GM21447 (cell line): ENCODE data around the gene SPECC1.
"Not testable (repeated sequence)": the region's sequence is repeated elsewhere in the genome, so short reads cannot be mapped to it uniquely, and the experiment has no call there.

ENCODE experiments used
- ATAC-seq: cut with Tn5 transposase; IDR thresholded peaks from one replicate; pipeline ENCODE4 v1.9.1; 2021; ENCODE audit not compliant: unreplicated experiment

SPECC1 gene

DNA sequence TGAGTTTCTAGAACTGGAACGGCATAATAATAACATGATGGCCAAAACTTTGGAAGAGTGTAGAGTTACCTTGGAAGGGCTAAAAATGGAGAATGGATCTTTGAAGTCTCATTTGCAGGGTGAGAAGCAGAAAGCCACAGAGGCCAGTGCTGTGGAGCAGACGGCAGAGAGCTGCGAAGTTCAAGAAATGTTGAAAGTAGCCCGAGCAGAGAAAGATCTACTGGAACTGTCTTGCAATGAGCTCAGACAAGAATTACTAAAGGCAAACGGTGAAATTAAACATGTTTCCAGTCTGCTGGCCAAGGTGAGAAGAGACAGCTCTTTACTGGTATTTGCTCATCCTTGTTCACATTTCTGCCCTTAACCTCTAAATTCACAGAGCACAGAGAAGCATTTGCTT lies 196.4 kb downstream of the SPECC1 start:
- ATAC-seq: no peak

GRCh38 chr17:20206068-20206467 lies 196.9 kb downstream of the SPECC1 start:
- ATAC-seq: no peak

- no peak for ATAC-seq
These were observed 197.4 kb downstream of the SPECC1 start for GRCh38 chr17:20206591-20206990.

DNA sequence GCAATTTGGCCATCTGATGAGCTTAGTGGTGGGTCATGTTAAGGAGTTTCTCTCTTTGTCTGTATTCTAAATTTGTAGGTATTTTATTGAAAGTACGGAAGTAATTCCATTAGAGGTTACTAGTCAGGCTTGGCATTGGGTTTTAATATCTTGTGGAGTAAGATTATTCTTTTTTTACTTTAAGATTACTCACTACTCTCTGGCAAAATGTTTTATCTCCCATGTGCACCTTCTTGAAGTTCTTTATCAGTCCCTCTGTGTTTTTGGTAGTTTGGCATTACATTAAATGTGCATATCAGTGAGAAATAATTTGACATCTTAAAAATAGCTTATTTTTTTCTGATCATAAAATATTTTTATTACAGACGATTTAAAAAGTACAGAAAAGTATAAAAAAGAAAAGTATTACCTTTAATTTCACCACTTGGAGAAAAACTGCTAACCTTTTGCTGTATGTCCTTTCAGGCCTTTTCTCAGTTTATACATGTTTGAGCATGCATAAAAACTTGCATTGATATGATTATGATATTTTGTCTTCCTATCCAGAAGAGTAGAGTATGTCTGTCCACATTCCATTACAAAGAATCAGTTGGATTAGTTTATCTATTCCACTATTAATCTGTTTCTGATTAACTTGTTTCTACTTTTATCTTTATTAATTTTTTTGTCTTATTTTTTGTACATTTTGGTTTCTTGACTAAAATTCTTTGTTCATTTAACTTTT lies 198.3 kb downstream of the SPECC1 start:
- no peak for ATAC-seq

GRCh38 chr17:20208717-20209116 lies 199.6 kb downstream of the SPECC1 start:
- ATAC-seq: no peak

- no peak for ATAC-seq
These were observed 201.0 kb downstream of the SPECC1 start for GRCh38 chr17:20210180-20210579.

DNA sequence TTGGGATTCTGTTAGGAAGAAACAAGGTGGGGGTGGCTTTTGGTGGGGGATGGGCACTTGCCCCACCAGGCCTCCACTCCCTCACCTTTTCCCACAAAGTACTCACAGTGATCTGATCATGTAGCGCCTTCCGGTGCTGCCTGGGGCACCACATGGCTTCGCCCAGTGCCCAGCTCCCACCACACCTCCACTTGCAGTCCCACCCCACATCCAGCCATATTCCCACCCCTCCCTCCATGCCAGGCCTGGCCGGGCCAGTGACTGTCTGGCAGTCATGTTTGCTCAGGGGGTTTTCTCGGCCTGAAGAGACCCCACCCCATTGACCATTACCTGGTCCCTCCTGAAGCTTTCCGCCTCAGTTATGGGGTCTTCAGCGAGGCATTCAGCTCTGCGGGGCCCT lies 201.5 kb downstream of the SPECC1 start:
- no peak for ATAC-seq

GRCh38 chr17:20211246-20211645 lies 202.1 kb downstream of the SPECC1 start:
- ATAC-seq: no peak

- ATAC-seq: no peak
These were observed 204.3 kb downstream of the SPECC1 start for GRCh38 chr17:20213449-20213848.

- no peak for ATAC-seq
These were observed 205.6 kb downstream of the SPECC1 start for GRCh38 chr17:20214794-20215193.

DNA sequence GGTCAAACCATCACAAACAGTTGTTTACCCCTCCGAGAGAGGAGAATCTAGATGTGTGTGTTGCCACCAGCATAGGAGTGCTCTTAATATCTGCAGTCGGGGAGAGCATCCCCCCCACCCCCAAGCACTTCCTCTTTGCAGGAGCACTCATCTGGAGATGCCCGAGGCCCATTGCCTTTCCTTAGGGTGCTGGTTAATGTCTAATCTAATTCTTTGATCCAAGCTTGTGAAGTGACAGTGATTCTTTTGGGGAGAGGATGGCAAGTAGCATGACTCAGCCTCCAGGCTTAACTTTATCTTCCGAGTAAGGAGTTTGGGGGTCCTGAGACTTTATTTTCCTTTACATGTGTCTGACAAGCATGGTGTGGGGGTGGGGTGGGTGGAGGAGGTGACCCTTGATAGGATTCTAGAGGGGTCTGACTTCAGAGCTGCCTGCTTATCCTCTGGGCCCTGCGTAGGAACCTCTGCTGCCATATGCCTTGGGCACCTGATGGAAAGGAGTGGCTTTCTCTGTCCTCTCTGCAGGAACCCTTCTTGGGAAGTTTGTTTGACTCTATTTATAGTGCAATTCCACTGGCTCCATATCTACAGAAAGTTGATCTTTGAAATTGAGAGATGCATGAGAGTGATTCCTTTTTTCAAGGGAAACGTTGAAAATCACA lies 207.1 kb downstream of the SPECC1 start:
- ATAC-seq: no peak

GRCh38 chr17:20216853-20217252 lies 207.7 kb downstream of the SPECC1 start:
- ATAC-seq: no peak

- no peak for ATAC-seq
These were observed 208.5 kb downstream of the SPECC1 start for GRCh38 chr17:20217677-20218076.

GRCh38 chr17:20218272-20218671 lies 209.1 kb downstream of the SPECC1 start:
- ATAC-seq: no peak

DNA sequence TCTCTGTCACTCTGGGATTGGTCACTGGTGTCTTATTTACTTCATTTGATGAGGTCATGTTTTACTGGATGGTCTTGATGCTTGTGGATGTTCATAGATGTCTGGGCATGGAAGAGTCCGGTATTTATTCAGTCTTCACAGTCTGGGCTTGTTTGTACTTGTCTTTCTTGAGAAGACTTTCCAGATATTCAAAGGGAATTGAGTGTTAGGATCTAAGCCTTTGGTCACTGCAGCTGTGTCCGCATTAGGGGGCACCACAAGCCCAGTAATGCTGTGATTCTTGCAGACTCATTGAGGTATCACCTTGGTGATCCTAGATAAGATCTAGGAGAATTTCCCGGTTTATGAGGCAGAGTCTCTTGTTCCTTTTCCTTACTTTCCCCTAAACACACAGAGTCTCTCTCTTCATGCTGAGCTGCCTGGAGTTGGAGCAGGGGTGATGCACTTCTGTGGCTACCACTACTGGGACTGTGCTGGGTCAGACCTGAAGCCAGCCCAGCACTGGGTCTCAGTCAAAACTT lies 214.7 kb downstream of the SPECC1 start:
- ATAC-seq: no peak

- ATAC-seq: no peak
These were observed 215.2 kb downstream of the SPECC1 start for GRCh38 chr17:20224379-20224778.

DNA sequence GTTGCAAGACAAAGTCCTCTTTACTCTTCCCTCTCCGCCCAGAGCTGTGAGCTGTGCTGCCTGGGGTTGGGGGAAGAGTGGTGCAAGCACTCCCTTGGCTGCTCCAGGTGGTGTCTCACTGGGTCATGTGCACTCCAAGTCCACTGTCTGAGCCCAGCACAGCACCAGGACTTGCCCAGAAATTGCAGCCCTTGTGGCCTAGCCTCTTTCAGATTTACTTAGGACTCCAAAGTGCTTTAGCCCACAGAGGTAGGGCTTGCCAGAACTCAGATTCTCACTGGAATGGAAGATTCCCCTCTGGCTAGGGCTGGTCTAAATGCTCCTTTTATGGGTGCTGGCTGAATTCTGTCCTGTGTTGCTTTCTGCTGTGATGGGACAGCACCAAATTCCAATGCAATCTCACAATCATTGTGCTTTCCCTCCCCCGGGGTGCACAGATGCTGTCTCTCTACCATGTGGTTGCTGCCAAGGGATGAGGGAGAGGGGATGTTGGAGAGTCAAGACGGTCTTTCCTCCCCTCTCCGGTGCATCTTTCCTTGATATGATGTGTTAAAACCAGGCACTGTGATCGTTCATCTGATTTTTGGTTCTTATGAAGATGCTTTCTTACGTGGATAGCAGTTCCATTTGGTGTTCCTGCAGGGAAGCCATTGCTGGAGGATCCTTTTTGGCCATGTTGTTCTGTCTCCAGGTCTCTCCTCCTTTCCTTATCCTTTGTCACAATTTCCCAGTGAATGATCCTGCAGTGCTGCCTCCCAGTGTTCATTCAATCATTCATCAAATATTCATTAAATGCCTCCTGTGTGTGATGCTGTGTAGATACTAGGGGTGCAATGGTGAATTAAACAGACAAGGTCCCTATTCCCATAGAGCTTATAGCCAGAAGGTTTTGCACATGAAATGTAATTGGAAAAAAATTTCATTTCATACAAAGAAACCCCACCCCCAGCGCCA lies 216.3 kb downstream of the SPECC1 start:
- no peak for ATAC-seq

- no peak for ATAC-seq
These were observed 217.8 kb downstream of the SPECC1 start for GRCh38 chr17:20226814-20227482.

DNA sequence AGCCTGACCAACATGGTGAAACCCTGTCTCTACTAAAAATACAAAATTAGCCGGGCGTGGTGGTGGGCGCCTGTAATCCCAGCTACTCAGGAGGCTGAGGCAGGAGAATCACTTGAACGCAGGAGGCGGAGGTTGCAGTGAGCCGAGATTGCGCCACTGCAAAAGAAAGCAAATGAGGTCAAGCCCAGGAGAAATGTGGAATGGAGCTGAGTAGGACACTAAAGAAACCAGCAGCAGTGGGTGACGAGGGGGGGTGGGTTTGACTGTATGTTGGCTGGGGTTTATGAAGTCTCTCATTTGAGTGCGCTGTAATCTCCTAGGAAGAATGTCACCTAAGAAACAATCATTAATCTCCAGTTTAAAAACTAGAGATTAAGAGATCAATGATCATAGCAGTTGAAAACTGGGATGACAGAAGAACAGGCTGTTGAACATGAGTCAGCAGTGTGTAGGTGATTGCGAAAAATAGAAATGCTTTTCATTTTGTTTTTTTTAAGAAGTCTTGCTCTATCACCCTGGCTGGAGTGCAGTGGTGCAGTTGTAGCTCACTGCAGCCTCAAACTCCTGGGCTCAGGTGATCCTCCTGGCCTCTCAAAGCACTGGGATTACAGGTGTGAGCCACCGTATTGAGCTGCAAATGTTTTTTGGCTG lies 218.7 kb downstream of the SPECC1 start:
- ATAC-seq: not testable (repeated sequence)

GRCh38 chr17:20228410-20228809 lies 219.3 kb downstream of the SPECC1 start:
- no peak for ATAC-seq
